Esophagus muscularis mucosa (tissue), 4 donors: ENCODE measurements around the gene PHB1.

Experiments
- EP300 ChIP-seq: sonication (generic); formaldehyde crosslinking; IDR thresholded peaks from one replicate; pipeline ENCODE4 v1.6.1; 2017; ENCODE audit warnings: antibody characterized with exemption
- POLR2A ChIP-seq: fragments of 450-650 bp; IDR thresholded peaks from one replicate; pipeline ENCODE4 v1.6.1; 2017; ENCODE audit warnings: antibody characterized with exemption, moderate library complexity, mild to moderate bottlenecking, low read depth
- POLR2AphosphoS5 ChIP-seq, 2 donors: sonication (generic); formaldehyde crosslinking; IDR thresholded peaks; one replicate each; pipeline ENCODE4 v1.6.1; 2017; ENCODE audit warnings: antibody characterized with exemption in 2 of 2
- TF ChIP-seq, protein P1 (sequence below), 3 experiments: fragments of 200-600 bp in 2 of 3; fragments of 450-650 bp in 1 of 3; sonication (generic) in 2 of 3; IDR thresholded peaks; one replicate each; pipeline ENCODE4 v1.5.1; 2017 to 2019; ENCODE audit warnings: antibody characterized with exemption in 3 of 3, mild to moderate bottlenecking in 2 of 3, moderate library complexity in 1 of 3

GRCh38 chr17:49450181-49450580 lies 35.5 kb upstream of the PHB1 start:
- TF ChIP-seq, protein P1, sequence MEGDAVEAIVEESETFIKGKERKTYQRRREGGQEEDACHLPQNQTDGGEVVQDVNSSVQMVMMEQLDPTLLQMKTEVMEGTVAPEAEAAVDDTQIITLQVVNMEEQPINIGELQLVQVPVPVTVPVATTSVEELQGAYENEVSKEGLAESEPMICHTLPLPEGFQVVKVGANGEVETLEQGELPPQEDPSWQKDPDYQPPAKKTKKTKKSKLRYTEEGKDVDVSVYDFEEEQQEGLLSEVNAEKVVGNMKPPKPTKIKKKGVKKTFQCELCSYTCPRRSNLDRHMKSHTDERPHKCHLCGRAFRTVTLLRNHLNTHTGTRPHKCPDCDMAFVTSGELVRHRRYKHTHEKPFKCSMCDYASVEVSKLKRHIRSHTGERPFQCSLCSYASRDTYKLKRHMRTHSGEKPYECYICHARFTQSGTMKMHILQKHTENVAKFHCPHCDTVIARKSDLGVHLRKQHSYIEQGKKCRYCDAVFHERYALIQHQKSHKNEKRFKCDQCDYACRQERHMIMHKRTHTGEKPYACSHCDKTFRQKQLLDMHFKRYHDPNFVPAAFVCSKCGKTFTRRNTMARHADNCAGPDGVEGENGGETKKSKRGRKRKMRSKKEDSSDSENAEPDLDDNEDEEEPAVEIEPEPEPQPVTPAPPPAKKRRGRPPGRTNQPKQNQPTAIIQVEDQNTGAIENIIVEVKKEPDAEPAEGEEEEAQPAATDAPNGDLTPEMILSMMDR (IDR thresholded peaks at IDR 0.05) = no peak
- TF ChIP-seq EP300 (no peak), POLR2A (no peak), POLR2AphosphoS5 (IDR thresholded peaks at IDR 0.05) (no peak)
